ENCODE measurements around the gene PCED1B.

GRCh38 chr12:47134005-47134404, 54.6 kb downstream of the PCED1B start:
- TF ChIP-seq IKZF3 (tag by site-specific recombination; IDR thresholded peaks at IDR 0.05), result no peak
- no peak for TF ChIP-seq TCF7L2 (IDR thresholded peaks at IDR 0.05; ENCODE audit: borderline replicate concordance, low read depth, low read length)

All from HEK293 (cell line).